A549 (cell line): Measurements from ENCODE around the gene CARD19.

Experiments used
- CEBPB ChIP-seq, 2 experiments: fragments of >200 bp in 1 of 2; sonication (Bioruptor Twin) in 1 of 2; formaldehyde crosslinking in 1 of 2; IDR thresholded peaks; 2 replicates each; pipeline ENCODE4 v1.6.1; 2012 to 2016
- NFE2L2 ChIP-seq: fragments of 150-350 bp; conservative IDR thresholded peaks from 2 replicates; pipeline ENCODE4 v1.6.1; 2014; ENCODE audit warnings: low read length
- POLR2A ChIP-seq: IDR thresholded peaks from 2 replicates; pipeline ENCODE4 v1.6.1; 2012; ENCODE audit warnings: mild to moderate bottlenecking, low read length

DNA sequence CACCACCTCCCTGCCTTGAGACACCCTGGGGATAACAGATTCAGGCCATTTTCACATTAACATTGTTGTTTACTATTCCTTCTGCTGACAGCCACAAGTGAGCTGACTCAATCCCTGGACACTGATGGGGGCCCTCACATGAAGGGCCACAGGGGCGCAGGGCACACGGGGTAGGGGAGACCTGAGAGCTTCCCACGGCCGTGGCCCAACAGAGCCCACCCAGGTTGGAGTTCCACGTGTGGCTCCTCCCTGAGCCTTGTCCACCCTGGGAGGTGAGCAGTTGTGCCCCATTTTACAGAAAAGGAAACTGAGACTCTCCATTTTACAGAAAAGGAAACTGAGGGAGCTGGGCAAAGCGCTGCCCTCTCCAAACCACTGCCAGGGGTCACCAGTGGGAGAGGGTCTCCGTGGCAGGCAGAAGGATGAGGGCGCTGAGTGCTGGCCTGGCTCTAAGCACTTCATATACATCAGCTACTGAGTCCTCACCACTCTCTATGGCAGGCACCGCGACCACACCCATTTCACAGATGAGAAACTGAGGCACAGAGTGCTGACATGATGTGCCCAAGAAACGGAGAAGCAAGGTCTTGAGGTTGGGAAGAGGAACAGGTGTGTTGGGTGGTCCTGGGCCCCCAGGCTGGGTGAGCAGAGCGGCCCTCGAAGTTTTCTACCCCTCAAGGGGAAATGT lies 35.7 kb downstream of the CARD19 start:
- TF ChIP-seq NFE2L2, result no peak
- no peak for TF ChIP-seq POLR2A
- TF ChIP-seq CEBPB (IDR thresholded peaks at IDR 0.05), result no peak
